ENCODE results near the gene NCAN. TPM values are rescaled to one million over a fixed set of nuclear protein-coding genes. Genes with fewer than 3 reads are reported as not detected.
A peak's percentile ranks its signal among the peaks of the same experiment; 100 is the strongest.

NCAN gene
- polyA plus RNA-seq = 52.1 and 59.5 TPM in 2 replicates
- 170 and 183 TPM in 2 replicates for polyA minus RNA-seq

DNA sequence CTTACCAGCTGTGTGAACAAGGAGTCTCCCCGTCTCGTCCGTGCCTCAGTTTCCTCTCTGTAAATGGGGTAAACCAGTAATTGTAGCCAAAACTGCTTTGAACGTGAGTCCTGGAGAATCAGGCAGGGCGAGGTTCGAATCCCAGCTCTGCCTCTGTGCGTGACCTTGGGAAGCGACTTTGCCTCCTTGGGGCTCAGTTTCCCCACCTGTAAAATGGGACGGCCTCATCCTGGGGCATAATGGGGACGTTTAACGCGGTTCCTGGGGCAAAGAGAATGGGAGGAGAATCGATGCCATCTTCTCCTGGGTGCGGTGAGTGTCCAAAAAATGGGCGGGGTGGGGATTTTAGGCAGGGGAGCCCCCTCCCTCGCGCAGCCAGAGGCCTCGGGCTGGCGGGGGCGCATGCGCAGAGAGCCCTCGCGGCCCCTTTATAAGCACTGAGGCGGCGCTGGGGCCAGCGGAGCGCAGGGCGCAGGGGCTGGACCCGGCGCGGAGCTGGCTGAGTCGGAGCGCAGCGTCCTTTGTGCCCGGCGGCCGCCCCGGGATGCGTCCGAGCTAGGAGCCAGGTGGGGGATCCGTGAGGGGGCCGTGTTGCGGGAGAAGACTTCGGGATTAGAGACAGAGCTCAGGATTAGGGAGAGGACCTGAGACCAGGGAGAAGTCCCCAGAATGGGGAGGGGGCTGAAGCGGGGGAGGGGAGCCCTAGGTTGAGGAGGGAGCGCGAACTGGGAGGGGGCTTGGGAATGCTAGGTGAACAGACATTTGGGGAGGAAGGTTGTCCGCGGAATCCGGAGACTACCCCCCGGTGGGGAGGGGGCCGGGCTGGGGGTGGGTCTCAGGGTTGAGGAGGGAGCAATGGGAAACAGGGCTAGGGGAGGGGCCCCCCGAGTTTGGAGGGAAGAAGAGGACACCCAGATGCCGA, at the start of gene NCAN:
Gene NCAN (plus strand): TSS at position 460 of the 922 bp plus-strand sequence. CDS start 4,996 bp downstream, outside the sequence.
- peak; percentile 42 for TF ChIP-seq SMC3 (conservative IDR thresholded peaks at IDR 0.05; ENCODE audit: poor library complexity)
- TF ChIP-seq, protein P1, sequence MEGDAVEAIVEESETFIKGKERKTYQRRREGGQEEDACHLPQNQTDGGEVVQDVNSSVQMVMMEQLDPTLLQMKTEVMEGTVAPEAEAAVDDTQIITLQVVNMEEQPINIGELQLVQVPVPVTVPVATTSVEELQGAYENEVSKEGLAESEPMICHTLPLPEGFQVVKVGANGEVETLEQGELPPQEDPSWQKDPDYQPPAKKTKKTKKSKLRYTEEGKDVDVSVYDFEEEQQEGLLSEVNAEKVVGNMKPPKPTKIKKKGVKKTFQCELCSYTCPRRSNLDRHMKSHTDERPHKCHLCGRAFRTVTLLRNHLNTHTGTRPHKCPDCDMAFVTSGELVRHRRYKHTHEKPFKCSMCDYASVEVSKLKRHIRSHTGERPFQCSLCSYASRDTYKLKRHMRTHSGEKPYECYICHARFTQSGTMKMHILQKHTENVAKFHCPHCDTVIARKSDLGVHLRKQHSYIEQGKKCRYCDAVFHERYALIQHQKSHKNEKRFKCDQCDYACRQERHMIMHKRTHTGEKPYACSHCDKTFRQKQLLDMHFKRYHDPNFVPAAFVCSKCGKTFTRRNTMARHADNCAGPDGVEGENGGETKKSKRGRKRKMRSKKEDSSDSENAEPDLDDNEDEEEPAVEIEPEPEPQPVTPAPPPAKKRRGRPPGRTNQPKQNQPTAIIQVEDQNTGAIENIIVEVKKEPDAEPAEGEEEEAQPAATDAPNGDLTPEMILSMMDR (IDR thresholded peaks at IDR 0.05; ENCODE audit: poor library complexity, severe bottlenecking) = no peak
- TF ChIP-seq EZH2 (IDR thresholded peaks at IDR 0.05; ENCODE audit: borderline replicate concordance, insufficient read depth, low read length, poor library complexity, severe bottlenecking) = no peak
- peak; percentile 87 for TF ChIP-seq TAF1 (IDR thresholded peaks at IDR 0.05; ENCODE audit: low read depth)
- TF ChIP-seq RAD21 (conservative IDR thresholded peaks at IDR 0.05) = peak; percentile 37
- TF ChIP-seq, protein P2, sequence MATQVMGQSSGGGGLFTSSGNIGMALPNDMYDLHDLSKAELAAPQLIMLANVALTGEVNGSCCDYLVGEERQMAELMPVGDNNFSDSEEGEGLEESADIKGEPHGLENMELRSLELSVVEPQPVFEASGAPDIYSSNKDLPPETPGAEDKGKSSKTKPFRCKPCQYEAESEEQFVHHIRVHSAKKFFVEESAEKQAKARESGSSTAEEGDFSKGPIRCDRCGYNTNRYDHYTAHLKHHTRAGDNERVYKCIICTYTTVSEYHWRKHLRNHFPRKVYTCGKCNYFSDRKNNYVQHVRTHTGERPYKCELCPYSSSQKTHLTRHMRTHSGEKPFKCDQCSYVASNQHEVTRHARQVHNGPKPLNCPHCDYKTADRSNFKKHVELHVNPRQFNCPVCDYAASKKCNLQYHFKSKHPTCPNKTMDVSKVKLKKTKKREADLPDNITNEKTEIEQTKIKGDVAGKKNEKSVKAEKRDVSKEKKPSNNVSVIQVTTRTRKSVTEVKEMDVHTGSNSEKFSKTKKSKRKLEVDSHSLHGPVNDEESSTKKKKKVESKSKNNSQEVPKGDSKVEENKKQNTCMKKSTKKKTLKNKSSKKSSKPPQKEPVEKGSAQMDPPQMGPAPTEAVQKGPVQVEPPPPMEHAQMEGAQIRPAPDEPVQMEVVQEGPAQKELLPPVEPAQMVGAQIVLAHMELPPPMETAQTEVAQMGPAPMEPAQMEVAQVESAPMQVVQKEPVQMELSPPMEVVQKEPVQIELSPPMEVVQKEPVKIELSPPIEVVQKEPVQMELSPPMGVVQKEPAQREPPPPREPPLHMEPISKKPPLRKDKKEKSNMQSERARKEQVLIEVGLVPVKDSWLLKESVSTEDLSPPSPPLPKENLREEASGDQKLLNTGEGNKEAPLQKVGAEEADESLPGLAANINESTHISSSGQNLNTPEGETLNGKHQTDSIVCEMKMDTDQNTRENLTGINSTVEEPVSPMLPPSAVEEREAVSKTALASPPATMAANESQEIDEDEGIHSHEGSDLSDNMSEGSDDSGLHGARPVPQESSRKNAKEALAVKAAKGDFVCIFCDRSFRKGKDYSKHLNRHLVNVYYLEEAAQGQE (IDR thresholded peaks at IDR 0.05; ENCODE audit: borderline replicate concordance) = peak; percentile 80
- no peak for TF ChIP-seq EP300 (conservative IDR thresholded peaks at IDR 0.05; ENCODE audit: poor library complexity, severe bottlenecking)
- peak; percentile 39 for TF ChIP-seq MXI1 (conservative IDR thresholded peaks at IDR 0.05; ENCODE audit: poor library complexity, severe bottlenecking)
- TF ChIP-seq POLR2AphosphoS5 (IDR thresholded peaks at IDR 0.05) = peak; percentile 98
- peaks cover 42% of the 10 kb centered on the region for H3K79me2 ChIP-seq (replicated peaks; ENCODE audit: insufficient read depth, low read length)
- no peaks in the 10 kb centered on the region for H4K20me1 ChIP-seq (ENCODE audit: insufficient read depth)
- H3K9ac ChIP-seq (ENCODE audit: low read length) = peak within 1 kb of the TSS; percentile 96
- no peaks in the 10 kb centered on the region for H3K36me3 ChIP-seq (ENCODE audit: insufficient read depth, low read length)
- H2AFZ ChIP-seq (ENCODE audit: low read depth, low read length) = peak within 1 kb of the TSS; percentile 65
- peak within 1 kb of the TSS; percentile 88 for H3K27ac ChIP-seq (ENCODE audit: low read length)
- H3K4me2 ChIP-seq (ENCODE audit: low read length) = peak within 1 kb of the TSS; percentile 98
- no peaks in the 10 kb centered on the region for H3K27me3 ChIP-seq (ENCODE audit: insufficient read depth, low read depth, low read length)
- no peaks in the 10 kb centered on the region for H3K9me2 ChIP-seq (ENCODE audit: insufficient read depth, low read length)
- H3K4me3 ChIP-seq (ENCODE audit: low read length) = peak within 1 kb of the TSS; percentile 98
- H3K9me3 ChIP-seq (ENCODE audit: low read length) = no peaks in the 10 kb centered on the region
- H3F3A ChIP-seq (ENCODE audit: insufficient read depth, low read length, poor library complexity, severe bottlenecking) = no peaks in the 10 kb centered on the region

DNA sequence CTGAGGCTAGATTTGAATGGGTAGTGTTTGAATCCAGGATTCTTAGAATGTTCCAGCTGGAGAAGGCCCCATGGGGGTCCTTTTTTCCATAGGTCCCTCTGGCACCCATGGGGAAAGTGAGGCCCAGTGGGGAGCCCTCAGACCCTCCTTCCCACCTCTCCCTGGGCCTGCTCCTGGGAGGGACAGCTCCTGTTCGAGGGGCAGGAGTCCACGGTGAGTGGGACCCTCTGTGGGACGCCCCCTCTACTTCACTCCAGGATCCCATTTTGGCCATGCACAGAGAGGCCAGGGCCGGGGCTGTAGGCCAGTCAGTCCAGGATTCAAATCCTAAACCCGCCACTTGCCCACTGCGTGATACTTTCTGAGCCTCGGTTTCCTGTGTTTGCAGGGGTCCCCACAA, 49.3 kb upstream of the NCAN start:
- Histone ChIP-seq H3K9ac (ENCODE audit: low read length) (no peak overlapping the region), H3F3A (ENCODE audit: insufficient read depth, low read length, poor library complexity, severe bottlenecking) (no peaks in the 10 kb centered on the region), H3K9me2 (ENCODE audit: insufficient read depth, low read length) (no peaks in the 10 kb centered on the region), H3K27ac (ENCODE audit: low read length) (no peak overlapping the region), H3K4me2 (ENCODE audit: low read length) (no peak overlapping the region), H3K27me3 (ENCODE audit: insufficient read depth, low read depth, low read length) (no peaks in the 10 kb centered on the region), H3K9me3 (ENCODE audit: low read length) (no peaks in the 10 kb centered on the region), H3K36me3 (ENCODE audit: insufficient read depth, low read length) (no peaks in the 10 kb centered on the region), H2AFZ (ENCODE audit: low read depth, low read length) (no peak overlapping the region), H4K20me1 (ENCODE audit: insufficient read depth) (no peaks in the 10 kb centered on the region), H3K4me3 (ENCODE audit: low read length) (no peak overlapping the region), H3K79me2 (replicated peaks; ENCODE audit: insufficient read depth, low read length) (no peaks in the 10 kb centered on the region)
- TF ChIP-seq POLR2AphosphoS5 (IDR thresholded peaks at IDR 0.05) = no peak
- TF ChIP-seq EP300 (conservative IDR thresholded peaks at IDR 0.05; ENCODE audit: poor library complexity, severe bottlenecking) = no peak
- TF ChIP-seq SMC3 (conservative IDR thresholded peaks at IDR 0.05; ENCODE audit: poor library complexity) = no peak
- no peak for TF ChIP-seq MXI1 (conservative IDR thresholded peaks at IDR 0.05; ENCODE audit: poor library complexity, severe bottlenecking)
- TF ChIP-seq, protein P2 (IDR thresholded peaks at IDR 0.05; ENCODE audit: borderline replicate concordance) = no peak
- no peak for TF ChIP-seq TAF1 (IDR thresholded peaks at IDR 0.05; ENCODE audit: low read depth)
- TF ChIP-seq RAD21 (conservative IDR thresholded peaks at IDR 0.05) = no peak
- TF ChIP-seq, protein P1 (IDR thresholded peaks at IDR 0.05; ENCODE audit: poor library complexity, severe bottlenecking) = no peak
- TF ChIP-seq EZH2 (IDR thresholded peaks at IDR 0.05; ENCODE audit: borderline replicate concordance, insufficient read depth, low read length, poor library complexity, severe bottlenecking) = no peak

All from neural cell (in vitro differentiated cells).